ENCODE measurements around the gene TMEM63A.

Gene TMEM63A

DNA sequence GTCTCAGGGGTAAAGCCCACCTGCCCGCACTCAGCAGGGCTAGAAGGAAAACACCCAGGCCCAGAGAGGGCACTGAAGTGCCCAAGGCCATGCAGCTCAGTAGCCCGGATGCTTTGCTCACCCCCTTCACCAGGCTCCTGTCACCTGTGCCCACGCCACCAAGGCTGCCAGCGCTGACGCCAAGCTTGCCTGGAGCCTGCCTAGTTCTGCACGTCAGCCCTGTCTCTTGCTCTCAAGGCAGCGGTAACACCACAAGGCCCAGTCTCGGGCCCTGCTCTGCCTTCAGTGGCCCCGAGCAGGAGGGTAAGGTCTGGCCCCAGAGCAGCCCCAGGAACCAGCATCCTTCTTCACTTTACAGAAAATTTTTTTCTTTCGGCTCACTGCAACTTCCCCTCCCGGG lies 7.7 kb downstream of the TMEM63A start:
- Histone ChIP-seq H3K4me2 (ENCODE audit: low read depth, low read length, poor library complexity, severe bottlenecking) (no peak overlapping the region), H3K27me3 (ENCODE audit: low read length) (no peaks in the 10 kb centered on the region), H3K9me3 (ENCODE audit: insufficient read depth, low read length) (no peaks in the 10 kb centered on the region), H3K36me3 (ENCODE audit: low read length) (no peaks in the 10 kb centered on the region), H2AFZ (ENCODE audit: low read depth, low read length, severe bottlenecking) (no peak overlapping the region), H3K4me3 (ENCODE audit: insufficient read depth, low read length, poor library complexity, severe bottlenecking) (no peak overlapping the region), H4K20me1 (ENCODE audit: low read depth, low read length) (no peaks in the 10 kb centered on the region), H3F3A (ENCODE audit: insufficient read depth) (no peaks in the 10 kb centered on the region), H3K27ac (ENCODE audit: low read depth, low read length) (no peak overlapping the region), H3K9me2 (replicated peaks; ENCODE audit: insufficient read depth, low read length) (no peaks in the 10 kb centered on the region), H3K9ac (ENCODE audit: low read length) (no peak overlapping the region), H3K79me2 (ENCODE audit: insufficient read depth, low read length) (no peaks in the 10 kb centered on the region)
- no peak for TF ChIP-seq CTCF (IDR thresholded peaks at IDR 0.05; ENCODE audit: insufficient read depth, low read length, poor library complexity, severe bottlenecking)
- TF ChIP-seq EZH2phosphoT487 (conservative IDR thresholded peaks at IDR 0.05; ENCODE audit: low read length) = no peak

DNA sequence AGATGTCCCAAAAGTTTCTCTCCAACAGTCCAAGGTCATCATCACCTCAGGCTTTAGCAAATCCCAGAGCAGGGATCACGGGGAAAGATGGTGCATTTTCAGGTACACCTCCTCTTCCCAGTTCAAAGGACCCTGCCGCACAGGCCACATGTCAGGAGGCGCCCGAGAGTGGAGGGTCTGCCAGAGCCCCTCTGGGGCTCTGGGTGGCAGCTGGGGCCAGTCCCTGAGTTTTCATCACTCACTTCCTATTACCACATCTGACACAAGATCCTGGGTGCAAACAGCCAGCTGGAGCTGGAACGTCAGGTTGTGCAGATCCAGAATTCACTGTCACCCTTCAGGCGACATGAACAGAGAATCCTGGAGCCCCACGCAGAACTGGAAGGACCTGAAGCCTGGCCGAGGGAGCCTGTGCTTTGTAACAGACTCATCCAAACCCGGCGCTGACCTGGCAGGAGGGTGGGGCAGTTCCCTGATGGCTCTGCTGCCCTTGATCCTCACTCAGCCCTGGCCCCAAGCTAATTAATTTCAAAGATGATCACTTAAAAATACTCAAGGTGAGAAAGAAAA lies 8.8 kb downstream of the TMEM63A start:
- Histone ChIP-seq H3K36me3 (ENCODE audit: low read length) (no peaks in the 10 kb centered on the region), H4K20me1 (ENCODE audit: low read depth, low read length) (no peaks in the 10 kb centered on the region), H2AFZ (ENCODE audit: low read depth, low read length, severe bottlenecking) (no peak overlapping the region), H3K79me2 (ENCODE audit: insufficient read depth, low read length) (no peaks in the 10 kb centered on the region), H3K9me3 (ENCODE audit: insufficient read depth, low read length) (no peaks in the 10 kb centered on the region), H3F3A (ENCODE audit: insufficient read depth) (no peaks in the 10 kb centered on the region), H3K4me2 (ENCODE audit: low read depth, low read length, poor library complexity, severe bottlenecking) (no peak overlapping the region), H3K9ac (ENCODE audit: low read length) (no peak overlapping the region), H3K9me2 (replicated peaks; ENCODE audit: insufficient read depth, low read length) (no peaks in the 10 kb centered on the region), H3K27me3 (ENCODE audit: low read length) (no peaks in the 10 kb centered on the region), H3K27ac (ENCODE audit: low read depth, low read length) (no peak overlapping the region), H3K4me3 (ENCODE audit: insufficient read depth, low read length, poor library complexity, severe bottlenecking) (no peak overlapping the region)
- TF ChIP-seq EZH2phosphoT487 (conservative IDR thresholded peaks at IDR 0.05; ENCODE audit: low read length) = no peak

DNA sequence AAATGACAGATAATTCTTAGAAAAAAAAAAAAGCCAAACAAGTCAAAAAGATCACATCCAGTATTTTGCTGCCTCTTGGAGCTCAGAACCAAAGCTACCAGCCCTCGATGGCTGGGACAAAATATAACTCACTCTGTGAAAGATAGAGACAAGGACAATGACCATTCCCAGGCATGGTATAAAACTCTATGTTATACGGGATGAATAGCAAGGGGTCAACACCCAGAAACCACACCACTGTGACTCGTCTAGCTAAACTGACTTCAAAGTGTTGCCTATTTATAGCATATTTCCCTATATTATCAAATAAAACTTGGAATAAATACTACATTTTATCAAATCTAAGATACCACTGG lies 10.1 kb downstream of the TMEM63A start:
- H3K9me3 ChIP-seq (ENCODE audit: insufficient read depth, low read length) = no peaks in the 10 kb centered on the region
- H3K36me3 ChIP-seq (ENCODE audit: low read length) = no peaks in the 10 kb centered on the region
- H3K9me2 ChIP-seq (replicated peaks; ENCODE audit: insufficient read depth, low read length) = no peaks in the 10 kb centered on the region
- no peak overlapping the region for H3K4me3 ChIP-seq (ENCODE audit: insufficient read depth, low read length, poor library complexity, severe bottlenecking)
- no peaks in the 10 kb centered on the region for H3F3A ChIP-seq (ENCODE audit: insufficient read depth)
- H3K79me2 ChIP-seq (ENCODE audit: insufficient read depth, low read length) = no peaks in the 10 kb centered on the region
- no peak overlapping the region for H3K9ac ChIP-seq (ENCODE audit: low read length)
- no peak overlapping the region for H3K4me2 ChIP-seq (ENCODE audit: low read depth, low read length, poor library complexity, severe bottlenecking)
- no peak overlapping the region for H3K27ac ChIP-seq (ENCODE audit: low read depth, low read length)
- no peak overlapping the region for H2AFZ ChIP-seq (ENCODE audit: low read depth, low read length, severe bottlenecking)
- no peaks in the 10 kb centered on the region for H4K20me1 ChIP-seq (ENCODE audit: low read depth, low read length)
- H3K27me3 ChIP-seq (ENCODE audit: low read length) = no peaks in the 10 kb centered on the region
- TF ChIP-seq EZH2phosphoT487 (conservative IDR thresholded peaks at IDR 0.05; ENCODE audit: low read length) (no peak), CTCF (IDR thresholded peaks at IDR 0.05; ENCODE audit: insufficient read depth, low read length, poor library complexity, severe bottlenecking) (no peak)

DNA sequence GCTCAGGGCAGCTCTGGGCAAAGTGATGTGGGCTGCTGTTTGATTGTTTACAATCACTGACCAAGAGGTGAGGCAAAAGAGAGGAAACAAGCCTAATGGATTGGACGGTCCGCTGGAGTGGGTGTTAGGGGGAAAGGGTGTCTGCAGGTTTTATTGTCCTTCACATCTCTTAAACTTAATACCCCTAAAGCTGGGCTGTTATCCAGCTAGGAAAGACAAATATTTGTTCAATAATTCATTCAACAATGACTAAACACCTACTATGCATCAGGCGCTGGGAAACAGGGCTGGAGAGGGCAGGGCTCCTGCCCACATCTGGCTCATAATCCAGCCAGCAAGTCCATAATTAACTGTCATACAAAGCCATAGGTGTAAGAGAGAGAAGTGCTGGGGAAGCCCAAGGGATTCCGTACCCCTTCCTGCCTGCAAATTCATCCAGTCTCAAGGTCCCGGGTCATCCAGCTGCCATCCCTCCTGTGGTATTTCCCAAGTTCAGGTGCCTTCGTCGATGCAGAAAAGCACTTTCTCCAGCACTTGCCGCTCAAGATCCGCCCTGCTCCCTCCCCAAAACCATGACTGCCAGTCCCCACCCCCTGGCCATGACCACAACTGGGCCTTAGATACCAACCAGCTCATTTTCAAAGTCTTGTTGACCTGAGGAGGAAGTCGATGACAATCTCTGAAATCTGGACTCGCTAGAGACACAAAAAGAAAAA lies 10.7 kb downstream of the TMEM63A start:
- H3F3A ChIP-seq (ENCODE audit: insufficient read depth) = no peaks in the 10 kb centered on the region
- no peaks in the 10 kb centered on the region for H3K36me3 ChIP-seq (ENCODE audit: low read length)

More for the DNA sequence above, 10.7 kb downstream of the TMEM63A start:
- Histone ChIP-seq H3K9me3 (ENCODE audit: insufficient read depth, low read length) (no peaks in the 10 kb centered on the region), H4K20me1 (ENCODE audit: low read depth, low read length) (no peaks in the 10 kb centered on the region), H3K27me3 (ENCODE audit: low read length) (no peaks in the 10 kb centered on the region), H3K9me2 (replicated peaks; ENCODE audit: insufficient read depth, low read length) (no peaks in the 10 kb centered on the region), H3K4me3 (ENCODE audit: insufficient read depth, low read length, poor library complexity, severe bottlenecking) (no peak overlapping the region), H3K9ac (ENCODE audit: low read length) (no peak overlapping the region), H3K4me2 (ENCODE audit: low read depth, low read length, poor library complexity, severe bottlenecking) (no peak overlapping the region), H3K79me2 (ENCODE audit: insufficient read depth, low read length) (no peaks in the 10 kb centered on the region), H3K27ac (ENCODE audit: low read depth, low read length) (no peak overlapping the region), H2AFZ (ENCODE audit: low read depth, low read length, severe bottlenecking) (no peak overlapping the region)
- TF ChIP-seq CTCF (IDR thresholded peaks at IDR 0.05; ENCODE audit: insufficient read depth, low read length, poor library complexity, severe bottlenecking) = no peak
- TF ChIP-seq EZH2phosphoT487 (conservative IDR thresholded peaks at IDR 0.05; ENCODE audit: low read length) = no peak

Measured in SU-DHL-6 (cell line).